KOPT-K1 (cell line): ENCODE measurements around the gene PHETA2.
"Not testable (repeated sequence)": the region's sequence is repeated elsewhere in the genome, so short reads cannot be mapped to it uniquely, and the experiment has no call there.

Source experiments
- H3K27ac ChIP-seq: fragments of 200-600 bp; sonication (generic); 2 replicates; pipeline ENCODE4 v1.5.1; 2016; ENCODE audit warnings: antibody characterized with exemption, mild to moderate bottlenecking, low read depth, low read length; ENCODE audit not compliant: poor library complexity, severe bottlenecking
- H3K36me3 ChIP-seq: fragments of 200-600 bp; sonication (generic); 2 replicates; pipeline ENCODE4 v1.5.1; 2017; ENCODE audit warnings: antibody characterized with exemption, mild to moderate bottlenecking, low read length, moderate library complexity; ENCODE audit not compliant: insufficient read depth
- H3K9me3 ChIP-seq: fragments of 200-600 bp; sonication (generic); 2 replicates; pipeline ENCODE4 v1.5.1; 2017; ENCODE audit warnings: antibody characterized with exemption, low read length, mild to moderate bottlenecking; ENCODE audit not compliant: insufficient read depth, poor library complexity, severe bottlenecking

Gene PHETA2

DNA sequence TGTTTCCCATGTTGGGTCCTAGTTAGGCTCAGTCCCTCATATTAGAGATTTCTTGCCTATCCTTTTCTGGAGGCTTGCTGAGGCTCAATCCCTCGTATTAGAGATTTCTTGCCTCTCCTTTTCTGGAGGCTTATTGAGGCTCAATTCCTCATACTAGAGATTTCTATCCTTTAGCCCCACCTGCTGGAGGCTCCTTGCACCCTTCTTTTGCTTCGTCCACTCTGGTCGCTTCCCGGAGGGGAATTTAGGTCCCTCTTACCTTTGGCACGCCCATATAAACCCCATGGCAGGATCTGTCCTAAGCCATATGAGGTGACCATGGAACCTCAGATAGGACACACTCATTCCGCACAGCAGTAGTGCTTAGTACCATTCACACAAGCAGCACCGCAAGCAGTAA, 40.7 kb downstream of the PHETA2 start:
- no peak overlapping the region for H3K27ac ChIP-seq
- no peaks in the 10 kb centered on the region; the same call in 1 of the 2 replicates for H3K36me3 ChIP-seq
- H3K9me3 ChIP-seq = peaks cover 22% of the 10 kb centered on the region

DNA sequence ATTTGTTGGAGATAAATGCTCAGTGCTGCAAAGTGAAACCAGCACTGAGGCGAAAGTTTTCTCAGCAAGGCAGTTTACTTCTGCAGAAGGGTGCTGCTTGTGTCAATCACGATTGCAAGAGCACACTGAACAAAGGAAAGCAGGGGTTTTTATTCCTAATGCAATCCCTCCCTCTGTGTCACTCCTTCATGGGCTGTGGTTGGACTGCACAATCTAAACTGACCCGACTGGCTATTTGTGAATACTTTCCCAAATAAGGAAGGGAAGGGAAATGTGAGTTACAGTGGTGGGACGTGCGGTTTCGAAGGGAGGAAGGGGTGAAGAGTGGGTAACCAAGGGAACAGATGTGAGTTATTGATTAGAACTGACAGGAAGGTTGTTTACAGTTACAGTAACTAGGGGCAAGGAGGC, 41.4 kb downstream of the PHETA2 start:
- H3K27ac ChIP-seq, H3K36me3 ChIP-seq: not testable (repeated sequence)
- peaks cover 22% of the 10 kb centered on the region for H3K9me3 ChIP-seq

DNA sequence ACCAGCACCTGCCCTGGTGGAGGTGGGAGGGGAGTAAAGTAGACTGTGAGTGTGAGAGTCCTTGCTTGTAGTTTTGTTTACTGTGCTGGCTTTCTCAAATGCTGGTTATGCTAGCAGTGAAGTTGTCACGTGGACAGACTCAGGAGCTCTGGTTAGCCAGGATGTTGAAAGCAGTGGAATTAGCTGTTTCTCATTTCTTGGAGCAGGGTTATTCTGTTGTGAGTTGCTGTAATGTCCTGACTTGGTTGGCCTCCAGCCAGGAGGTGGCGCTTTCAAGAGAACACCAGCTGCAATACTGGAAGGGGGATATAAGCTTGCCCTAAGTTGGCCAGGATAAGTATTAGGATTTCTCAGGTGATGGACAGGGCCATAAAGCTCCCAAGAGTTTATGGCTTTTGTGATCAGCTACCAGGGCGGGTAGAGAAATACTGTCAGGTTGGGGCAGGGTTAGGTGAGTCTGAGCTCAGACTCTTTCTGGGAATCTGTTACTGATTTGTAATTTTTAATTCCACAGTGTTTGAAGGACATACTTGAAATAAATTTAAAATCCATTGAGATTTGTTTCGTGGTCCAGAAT, 42.9 kb downstream of the PHETA2 start:
- Histone ChIP-seq H3K27ac (no peak overlapping the region), H3K36me3 (no peaks in the 10 kb centered on the region; the same call in 1 of the 2 replicates), H3K9me3 (peaks cover 22% of the 10 kb centered on the region)

DNA sequence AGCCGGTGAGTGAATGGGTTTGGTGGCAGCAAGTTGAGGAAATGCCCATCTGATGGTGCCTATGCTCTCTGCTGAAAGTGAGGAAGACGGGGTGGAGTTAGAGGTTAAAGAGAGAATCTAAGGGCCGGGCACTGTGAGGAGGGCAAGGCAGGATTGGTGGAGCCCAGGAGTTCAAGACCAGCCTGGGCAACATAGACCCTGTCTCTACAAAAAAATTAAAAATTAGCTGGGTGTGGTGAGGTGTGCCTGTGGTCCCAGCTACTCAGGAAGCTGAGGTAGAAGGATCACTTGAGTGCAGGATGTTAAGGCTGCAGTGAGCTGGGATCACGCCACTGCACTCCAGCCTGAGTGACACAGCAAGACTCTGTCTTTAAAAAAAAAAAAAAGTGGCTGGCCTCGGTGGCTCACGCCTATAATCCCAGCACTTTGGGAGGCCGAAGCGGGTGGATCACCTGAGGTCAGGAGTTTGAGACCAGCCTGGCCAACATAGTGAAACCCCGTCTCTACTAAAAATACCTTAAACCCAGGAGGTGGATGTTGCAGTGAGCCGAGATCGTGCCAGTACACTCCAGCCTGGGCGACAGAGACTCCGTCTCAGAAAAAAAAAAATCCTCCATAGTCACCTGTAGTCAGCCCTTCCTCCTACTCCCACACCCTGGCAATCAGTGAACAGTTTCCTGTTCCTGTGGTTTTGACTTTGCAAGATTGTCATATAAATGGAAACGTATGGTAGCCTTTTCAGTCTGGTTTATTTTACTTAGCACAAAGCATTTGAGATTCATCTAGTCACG, 46.4 kb downstream of the PHETA2 start:
- Histone ChIP-seq H3K27ac (peak overlapping the region; percentile 81), H3K9me3 (peaks cover 12% of the 10 kb centered on the region)
- H3K36me3 ChIP-seq = not testable (repeated sequence)

DNA sequence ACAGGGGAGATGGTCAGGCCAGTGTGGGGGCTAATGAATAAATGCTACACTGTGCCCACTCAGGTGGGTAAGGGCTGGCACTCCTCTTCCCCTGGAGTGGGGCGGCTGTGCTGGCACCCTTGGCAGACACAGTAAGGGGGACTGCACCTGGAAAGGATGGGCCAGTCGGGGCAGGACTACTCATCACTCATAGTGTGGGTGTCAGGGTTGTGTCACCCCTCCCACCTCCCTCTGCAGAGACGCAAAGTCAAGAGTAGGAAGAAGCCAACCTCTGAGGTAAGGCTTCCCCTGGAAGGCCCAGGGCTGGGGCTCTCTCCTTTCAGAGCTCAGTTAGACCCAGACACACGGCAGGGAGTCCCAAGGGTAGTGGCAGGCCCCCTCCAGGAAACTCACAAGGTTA, 49.5 kb downstream of the PHETA2 start:
- not testable (repeated sequence) for H3K27ac ChIP-seq, H3K36me3 ChIP-seq, H3K9me3 ChIP-seq

DNA sequence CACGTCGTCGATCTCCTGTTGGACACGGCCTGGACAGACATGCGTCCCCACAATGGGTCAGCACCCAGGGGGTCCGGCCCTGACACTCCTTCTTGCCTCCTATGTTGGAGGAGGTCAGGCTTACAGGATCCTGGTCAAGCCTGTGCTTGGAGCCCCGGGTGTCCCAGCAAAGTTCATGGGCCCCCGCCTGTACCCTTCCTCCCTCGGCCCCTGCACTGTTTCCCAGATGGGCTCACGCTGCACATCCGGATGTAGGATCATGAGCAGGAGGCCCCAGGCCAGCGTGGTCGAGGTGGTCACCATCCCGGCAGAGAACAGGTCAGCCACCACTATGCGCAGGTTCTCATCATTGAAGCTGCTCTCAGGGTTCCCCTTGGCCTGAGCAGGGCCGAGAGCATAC, 53.6 kb downstream of the PHETA2 start:
- Histone ChIP-seq H3K9me3 (no peaks in the 10 kb centered on the region), H3K27ac (no peak overlapping the region), H3K36me3 (no peaks in the 10 kb centered on the region)

DNA sequence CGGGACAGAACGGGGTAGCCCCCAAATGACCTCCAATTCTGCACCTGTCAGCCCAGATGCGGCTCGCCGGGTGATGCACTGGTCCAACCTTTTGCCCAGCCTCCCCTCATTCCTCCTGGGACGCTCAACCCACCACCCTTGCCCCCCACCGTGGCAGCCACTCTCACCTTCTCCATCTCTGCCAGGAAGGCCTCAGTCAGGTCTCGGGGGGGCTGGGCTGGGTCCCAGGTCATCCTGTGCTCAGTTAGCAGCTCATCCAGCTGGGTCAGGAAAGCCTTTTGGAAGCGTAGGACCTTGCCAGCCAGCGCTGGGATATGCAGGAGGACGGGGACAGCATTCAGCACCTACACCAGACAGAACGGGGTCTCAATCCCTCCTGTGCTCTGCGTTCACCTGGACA, 54.0 kb downstream of the PHETA2 start:
- not testable (repeated sequence) for H3K36me3 ChIP-seq, H3K9me3 ChIP-seq, H3K27ac ChIP-seq
